Heart right ventricle (tissue), 16 donors: ENCODE measurements around the gene ETS1. TPM values are rescaled to one million over a fixed set of nuclear protein-coding genes. Genes with fewer than 3 reads are reported as not detected.

Experiments
- ATAC-seq, 8 donors: fragments of 200-7000 bp; cut with Tn5 transposase; one replicate each; pipeline ENCODE4 v1.9.1; 2020; ENCODE audit warnings: mild to moderate bottlenecking in 8 of 8, moderate library complexity in 8 of 8, moderate number of reproducible peaks in 1 of 8
- DNase-seq, 2 donors: peaks; one replicate each; pipeline ENCODE4 v3.0.0-alpha.2; 2020
- H3K27ac ChIP-seq, 10 donors: fragments of 200-600 bp; sonication (generic) in 2 of 10; one replicate each; pipeline versions ENCODE4 v1.5.0 to v1.8.0; 2020 to 2022; ENCODE audit warnings: mild to moderate bottlenecking in 3 of 10
- H3K27me3 ChIP-seq, 7 donors: fragments of 200-600 bp; one replicate each; pipeline ENCODE4 v1.8.0; 2021 to 2022; ENCODE audit warnings: mild to moderate bottlenecking in 2 of 7
- H3K36me3 ChIP-seq, 9 donors: fragments of 200-600 bp; sonication (generic) in 1 of 9; one replicate each; pipeline versions ENCODE4 v1.5.0 to v1.8.0; 2020 to 2022; ENCODE audit warnings: mild to moderate bottlenecking in 2 of 9
- H3K4me1 ChIP-seq, 9 donors: fragments of 200-600 bp; sonication (generic) in 1 of 9; one replicate each; pipeline versions ENCODE4 v1.5.0 to v1.8.0; 2020 to 2022; ENCODE audit warnings: mild to moderate bottlenecking in 4 of 9
- H3K4me3 ChIP-seq, 10 donors: fragments of 200-600 bp; sonication (generic) in 2 of 10; one replicate each; pipeline versions ENCODE4 v1.5.0 to v1.8.0; 2020 to 2022; ENCODE audit warnings: mild to moderate bottlenecking in 7 of 10, moderate library complexity in 2 of 10
- H3K9me3 ChIP-seq, 11 donors: fragments of 200-600 bp in 10 of 11; sonication (generic) in 2 of 11; one replicate each; pipeline versions ENCODE4 v1.5.0 to v1.8.0; 2013 to 2022; ENCODE audit warnings: mild to moderate bottlenecking in 2 of 11, control low read depth in 1 of 11, moderate library complexity in 1 of 11
- CTCF ChIP-seq, 9 donors: fragments of 200-600 bp; sonication (generic) in 2 of 9; IDR thresholded peaks; one replicate each; pipeline versions ENCODE4 v1.5.0 to v1.8.0; 2021 to 2022; ENCODE audit warnings: antibody characterized with exemption in 9 of 9, mild to moderate bottlenecking in 5 of 9, moderate library complexity in 1 of 9
- WGBS, 2 donors: extraction: QIAGEN DNeasy Blood & Tissue Kit; methylation state at CpG; one replicate each; pipeline ENCODE4 v1.1.7; 2013; ENCODE audit warnings: inconsistent platforms in 1 of 2; 5-methylcytosine and 5-hydroxymethylcytosine counted together
- intact Hi-C, 10 donors: fragments of 100-400 bp; cut with DNase I; formaldehyde crosslinking; loops; one replicate each; pipeline versions ENCODE4 v1.11.1 to v1.14.2; 2022
- polyA plus RNA-seq, 2 donors: library from polyadenylated mRNA; stranded (reverse); fragments of 200-250 nt; gene quantifications; one replicate each; pipeline ENCODE4 v1.2.3, GENCODE V29; 2013
- total RNA-seq, 10 donors: library from RNA; stranded (reverse); fragmentation: NEBNext Ultra II Directional in 3 of 10; extraction: Animal tissue kit (Norgen Biotek cat#: 25700) in 3 of 10; gene quantifications; one replicate each; pipeline versions ENCODE4 v1.2.1 to v1.2.4, GENCODE V29; 2021 to 2023
- donor health status: Arrhythmogenic right ventricular cardiomyopathy.
- donor health status: ischemic (EF 13 %, LVEDD 7.1; RV severe dilation, severe dysfunction).
- donor health status: healthy with polysubstance abuse.
- donor health status: DM: no; HTN: yes; CAD: no.
- donor health status: DM: no; HTN: no; CAD: no.
- donor health status: ischemic (EF 25% LVEDD 6.9; RV normal size, moderate dysfunction).
- donor health status: ischemic (EF 25% LVEDD 5.7; RV mildly dilated, moderate dysfunction).
- donor health status: healthy.
- donor health status: DM: yes; HTN: yes; CAD: no.
- donor health status: Ischemic cardiomyopathy.
- donor health status: ischemic (EF 35%, LVEDD 5.7; RV mildly dilated, moderate dysfunction).
- donor health status: nonischemic (EF 11% LVEDD 7.7; RV severe dilation, severe dysfunction).
- donor health status: DM: yes; HTN: yes; CAD: no.
- donor health status: PGD.
- donor health status: ischemic (EF 29% LVEDD 5.4; RV normal size, mild dysfunction).
- donor health status: nonischemic (EF 23%, LVEDD 6.1; RV moderate dilation, normal function).

The ETS1 gene
- total and polyA plus RNA-seq, 12 donors: 21.3 to 93.4 (median 50.7) TPM

DNA sequence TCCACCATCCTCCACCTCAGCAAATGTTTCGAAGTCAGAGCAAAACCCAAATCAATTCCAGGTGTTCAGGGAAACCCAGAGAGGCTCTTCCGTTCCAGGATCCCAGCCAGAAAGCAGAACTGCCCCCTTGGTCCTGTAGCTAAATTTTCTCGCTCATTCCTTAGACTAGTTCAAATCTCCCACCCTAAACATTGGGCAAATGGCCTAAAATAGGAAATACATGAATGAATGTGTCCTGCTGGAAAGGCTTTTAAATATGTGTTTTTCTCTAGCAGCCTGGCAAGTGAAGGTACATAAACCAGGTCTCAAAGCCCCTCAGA, 89.6 kb downstream of the ETS1 start:
- Histone ChIP-seq H3K36me3 (peaks cover 0 to 20% (median 0%) of the 10 kb centered on the region in 9 donors), H3K9me3 (no peaks in the 10 kb centered on the region), H3K27me3 (no peaks in the 10 kb centered on the region), H3K4me3 (peak overlapping the region in 7 of 10 donors; percentile 6 to 41 (median 23)), H3K27ac (peak overlapping the region; percentile 36 to 97 (median 78)), H3K4me1 (peaks cover 30 to 100% (median 100%) of the 10 kb centered on the region in 9 donors)
- DNase-seq: no peak
- ATAC-seq: no peak
- 7 to 9% methylated on average over 3 of the region's 3 CpGs for WGBS, 2 donors
- intact Hi-C loops: no loop called here
- TF ChIP-seq CTCF (IDR thresholded peaks at IDR 0.05): no peak

DNA sequence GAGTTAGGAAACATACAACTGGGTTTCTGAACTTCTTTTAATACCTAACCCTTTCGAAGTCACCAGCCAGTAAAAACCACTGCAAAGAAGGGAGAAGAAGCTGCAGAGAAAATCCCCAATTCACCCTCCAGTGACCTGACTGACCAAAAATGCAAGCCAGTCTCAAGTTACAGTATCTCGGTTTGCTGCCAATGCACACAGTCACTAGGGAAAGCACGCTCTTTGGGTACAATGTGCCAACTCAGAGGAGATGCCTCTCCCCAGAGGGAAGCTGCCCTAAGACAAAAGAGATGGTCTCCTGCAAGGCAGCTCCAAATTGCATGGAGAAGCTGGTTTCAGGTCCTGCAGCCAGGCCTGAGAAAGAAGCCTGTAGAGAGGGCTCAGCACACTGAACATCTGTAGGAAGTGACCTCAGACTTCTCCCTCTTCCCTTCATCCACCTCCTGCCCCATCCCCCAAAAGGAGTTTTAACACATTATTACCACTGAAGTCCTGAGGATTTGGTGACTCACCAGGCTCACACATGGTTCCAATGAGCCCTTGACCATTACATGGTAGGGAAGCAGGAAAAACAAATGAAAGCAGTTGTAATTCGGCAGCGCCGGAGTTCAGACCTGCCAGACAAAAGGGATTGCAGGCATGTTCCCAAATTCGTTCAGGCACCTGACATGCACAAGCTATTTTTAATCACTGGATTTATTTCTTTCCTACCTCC, 90.1 kb downstream of the ETS1 start:
- peak; percentile 58 to 79 (median 67) for ATAC-seq
- Histone ChIP-seq H3K27me3 (no peaks in the 10 kb centered on the region), H3K4me1 (peaks cover 25 to 100% (median 100%) of the 10 kb centered on the region in 9 donors), H3K4me3 (peak overlapping the region in 7 of 10 donors; percentile 6 to 41 (median 23)), H3K27ac (peak overlapping the region; percentile 36 to 97 (median 78)), H3K9me3 (no peaks in the 10 kb centered on the region), H3K36me3 (peaks cover 0 to 23% (median 0%) of the 10 kb centered on the region in 9 donors)
- DNase-seq: peak in 1 of 2 donors; percentile 66
- intact Hi-C loops: no loop called here
- TF ChIP-seq CTCF (IDR thresholded peaks at IDR 0.05): no peak
- 8 to 9% methylated on average over 7 of the region's 7 CpGs for WGBS, 2 donors

- Histone ChIP-seq H3K4me1 (peaks cover 22 to 100% (median 100%) of the 10 kb centered on the region in 9 donors), H3K27me3 (no peaks in the 10 kb centered on the region), H3K9me3 (no peaks in the 10 kb centered on the region), H3K27ac (peak overlapping the region; percentile 32 to 97 (median 78)), H3K36me3 (peaks cover 0 to 29% (median 0%) of the 10 kb centered on the region in 9 donors), H3K4me3 (peak overlapping the region in 5 of 10 donors; percentile 6 to 41 (median 26))
- DNase-seq (no peak), ATAC-seq (peak in 6 of 8 donors; percentile 15 to 69 (median 28))
- TF ChIP-seq CTCF (IDR thresholded peaks at IDR 0.05): no peak
- WGBS, 2 donors: 3 to 8% methylated on average over 4 of the region's 4 CpGs
- intact Hi-C loops: no loop called here
Observed at GRCh38 chr11:128496692-128497060, 90.7 kb downstream of the ETS1 start.

- Histone ChIP-seq H3K9me3 (no peaks in the 10 kb centered on the region), H3K27me3 (no peaks in the 10 kb centered on the region)
- ATAC-seq: peak in 3 of 8 donors; percentile 1 to 10 (median 9)
Observed at GRCh38 chr11:128496249-128496648, 91.1 kb downstream of the ETS1 start.

More at GRCh38 chr11:128496249-128496648, 91.1 kb downstream of the ETS1 start:
- DNase-seq: no peak
- intact Hi-C loops: no loop called here
- 2 to 18% methylated on average over 3 of the region's 3 CpGs for WGBS, 2 donors
- Histone ChIP-seq H3K4me3 (peak overlapping the region in 4 of 10 donors; percentile 6 to 41 (median 16)), H3K27ac (peak overlapping the region; percentile 32 to 97 (median 78)), H3K4me1 (peaks cover 22 to 100% (median 100%) of the 10 kb centered on the region in 9 donors), H3K36me3 (peaks cover 0 to 33% (median 0%) of the 10 kb centered on the region in 9 donors)
- no peak for TF ChIP-seq CTCF (IDR thresholded peaks at IDR 0.05)
